Adrenal gland (tissue), 12 donors: ENCODE data around the gene NIFK. TPM values are rescaled to one million over a fixed set of nuclear protein-coding genes. Genes with fewer than 3 reads are reported as not detected.
"Not testable (repeated sequence)": the region's sequence is repeated elsewhere in the genome, so short reads cannot be mapped to it uniquely, and the experiment has no call there.

Experiments used
- DNase-seq, 7 donors: peaks; one replicate each; pipeline ENCODE4 v3.0.0-alpha.2; 2019 to 2020
- H3K27ac ChIP-seq, 5 donors: fragments of 200-600 bp; sonication (generic) in 4 of 5; 1 replicate in 3 of 5; 2 replicates in 2 of 5; pipeline versions ENCODE4 v1.5.1 to v1.8.0; 2016 to 2020; ENCODE audit warnings: mild to moderate bottlenecking in 1 of 5
- H3K27me3 ChIP-seq: fragments of 200-600 bp; 2 replicates; pipeline ENCODE4 v1.8.0; 2021
- H3K36me3 ChIP-seq, 2 donors: fragments of 200-600 bp; replicated peaks in 1 of 2; 1 replicate in 1 of 2; 2 replicates in 1 of 2; pipeline versions ENCODE4 v1.5.1 to v1.8.0; 2018 to 2022
- H3K4me1 ChIP-seq, 2 donors: fragments of 200-600 bp; replicated peaks in 1 of 2; 1 replicate in 1 of 2; 2 replicates in 1 of 2; pipeline versions ENCODE4 v1.5.1 to v1.8.0; 2018 to 2021
- H3K4me3 ChIP-seq, 4 donors: fragments of 200-600 bp; sonication (generic) in 3 of 4; one replicate each; pipeline ENCODE4 v1.5.1; 2016 to 2018
- H3K9me3 ChIP-seq, 3 donors: fragments of 200-600 bp; sonication (generic) in 1 of 3; replicated peaks in 1 of 3; 1 replicate in 2 of 3; 2 replicates in 1 of 3; pipeline versions ENCODE4 v1.5.1 to v1.8.0; 2016 to 2021
- CTCF ChIP-seq, 6 experiments: fragments of 450-650 bp in 4 of 6; fragments of 200-600 bp in 2 of 6; sonication (generic) in 1 of 6; IDR thresholded peaks; 1 replicate in 5 of 6; 2 replicates in 1 of 6; pipeline versions ENCODE4 v1.5.1 to v1.8.0; 2016 to 2021; ENCODE audit warnings: antibody characterized with exemption in 6 of 6, mild to moderate bottlenecking in 2 of 6, moderate library complexity in 1 of 6
- POLR2A ChIP-seq, 2 donors: fragments of 450-650 bp; IDR thresholded peaks; one replicate each; pipeline ENCODE4 v1.6.1; 2017; ENCODE audit warnings: antibody characterized with exemption in 2 of 2, mild to moderate bottlenecking in 2 of 2, moderate library complexity in 1 of 2
- WGBS, 4 donors: extraction: QIAGEN DNeasy Blood & Tissue Kit in 2 of 4; methylation state at CpG; one replicate each; pipeline versions ENCODE4 v1.1.5 to v1.1.7; 2013 to 2017; 5-methylcytosine and 5-hydroxymethylcytosine counted together
- intact Hi-C, 2 donors: fragments of 100-400 bp; cut with DNase I; formaldehyde crosslinking; loops; one replicate each; pipeline versions ENCODE4 v1.14.1 to v1.15.0; 2022 to 2023
- polyA plus RNA-seq, 3 donors: library from polyadenylated mRNA; stranded (reverse); fragments of 200-250 nt in 2 of 3; fragments of 350-450 nt in 1 of 3; fragmentation: Illumina TruSeq in 1 of 3; extraction: RNeasy Lipid Tissue Mini Kit (QIAGEN cat#74804) in 1 of 3; gene quantifications; one replicate each; pipeline ENCODE4 v1.2.3, GENCODE V29; 2013 to 2014
- total RNA-seq, 9 donors: library from RNA; depleted of rRNA in 4 of 9; stranded (reverse); fragments of >200 nt in 4 of 9; fragments of 120-200 nt in 1 of 9; fragmentation: NEBNext Ultra II Directional in 1 of 9; extraction: Animal tissue kit (Norgen Biotek cat#: 25700) in 1 of 9; gene quantifications; one replicate each; pipeline versions ENCODE4 v1.1.0 to v1.2.4, GENCODE V29; 2013 to 2023
- donor health status: healthy with polysubstance abuse.
- donor health status: Bipolar disorder and iron deficiency.
- donor health status: DM: yes; HTN: yes; CAD: no.
- donor health status: DM: no; HTN: no; CAD: no.
- donor health status: DM: no; HTN: no; CAD: no.
- donor health status: DM: yes; HTN: yes; CAD: no.

The NIFK gene
- total and polyA plus RNA-seq, 12 donors = 13.2 to 134 (median 39.9) TPM

- peaks cover 0 to 7% of the 10 kb centered on the region in 2 donors for H3K4me1 ChIP-seq
- no peaks in the 10 kb centered on the region for H3K36me3 ChIP-seq
- H3K9me3 ChIP-seq = no peaks in the 10 kb centered on the region
- peak in 5 of 7 donors; percentile 42 to 67 (median 56) for DNase-seq
- intact Hi-C loops = no loop called here
- H3K4me3 ChIP-seq = no peak overlapping the region
- no peaks in the 10 kb centered on the region for H3K27me3 ChIP-seq
- no peak for TF ChIP-seq CTCF (IDR thresholded peaks at IDR 0.05)
- TF ChIP-seq POLR2A (IDR thresholded peaks at IDR 0.05) = no peak
- H3K27ac ChIP-seq = peak overlapping the region in 1 of 5 donors; percentile 50
- WGBS, 4 donors = 61 to 76% (median 70%) methylated on average over 6 of the region's 6 CpGs
Observed at GRCh38 chr2:121694398-121695170, 42.1 kb downstream of the NIFK start.

- H3K27me3 ChIP-seq, intact Hi-C loops, DNase-seq, H3K4me3 ChIP-seq, H3K36me3 ChIP-seq, H3K9me3 ChIP-seq, H3K4me1 ChIP-seq, H3K27ac ChIP-seq: not testable (repeated sequence)
- 97 to 98% (median 97%) methylated on average over 3 of the region's 3 CpGs for WGBS, 4 donors
Observed at GRCh38 chr2:121690572-121690971, 46.1 kb downstream of the NIFK start.

GRCh38 chr2:121690095-121690494 lies 46.6 kb downstream of the NIFK start:
- no peaks in the 10 kb centered on the region for H3K27me3 ChIP-seq
- intact Hi-C loops = no loop called here
- WGBS, 4 donors = 89 to 93% (median 91%) methylated on average over 6 of the region's 6 CpGs
- peaks cover 0 to 6% of the 10 kb centered on the region in 2 donors for H3K4me1 ChIP-seq
- no peak for DNase-seq
- TF ChIP-seq CTCF (IDR thresholded peaks at IDR 0.05) = no peak
- TF ChIP-seq POLR2A (IDR thresholded peaks at IDR 0.05) = no peak
- H3K36me3 ChIP-seq = no peaks in the 10 kb centered on the region
- H3K27ac ChIP-seq = no peak overlapping the region
- H3K9me3 ChIP-seq = no peaks in the 10 kb centered on the region
- H3K4me3 ChIP-seq = no peak overlapping the region

GRCh38 chr2:121689356-121689755 lies 47.3 kb downstream of the NIFK start:
- no peak for TF ChIP-seq POLR2A (IDR thresholded peaks at IDR 0.05)
- TF ChIP-seq CTCF (IDR thresholded peaks at IDR 0.05) = peak; percentile 24 to 58 (median 46)
- WGBS, 4 donors = 48 to 59% (median 55%) methylated on average over 4 of the region's 4 CpGs
- Histone ChIP-seq H3K4me1 (peaks cover 0 to 6% of the 10 kb centered on the region in 2 donors), H3K9me3 (no peaks in the 10 kb centered on the region), H3K27ac (no peak overlapping the region), H3K27me3 (no peaks in the 10 kb centered on the region), H3K4me3 (no peak overlapping the region), H3K36me3 (no peaks in the 10 kb centered on the region)
- DNase-seq = peak; percentile 24 to 83 (median 43)
- intact Hi-C loops = no loop called here

- TF ChIP-seq POLR2A (IDR thresholded peaks at IDR 0.05) (no peak), CTCF (IDR thresholded peaks at IDR 0.05) (no peak)
- no peaks in the 10 kb centered on the region for H3K27me3 ChIP-seq
- H3K27ac ChIP-seq = no peak overlapping the region
- H3K4me1 ChIP-seq = peaks cover 0 to 6% of the 10 kb centered on the region in 2 donors
- intact Hi-C loops = no loop called here
- H3K9me3 ChIP-seq = no peaks in the 10 kb centered on the region
- whole genome bisulfite sequencing, 4 donors = 90 to 97% (median 95%) methylated on average over 2 of the region's 2 CpGs
- no peak overlapping the region for H3K4me3 ChIP-seq
- no peak for DNase-seq
- H3K36me3 ChIP-seq = no peaks in the 10 kb centered on the region
Observed at GRCh38 chr2:121688820-121689219, 47.9 kb downstream of the NIFK start.
